DND-41 (cell line): ENCODE data around the gene YARS1.
A peak's percentile ranks its signal among the peaks of the same experiment; 100 is the strongest.

Source experiments
- ATAC-seq: fragments of 200-7000 bp; cut with Tn5 transposase; 3 replicates; pipeline ENCODE4 v1.9.1; 2021; ENCODE audit warnings: low read depth; ENCODE audit not compliant: insufficient read depth
- DNase-seq: peaks from one replicate; pipeline ENCODE4 v3.0.0-alpha.2; 2020
- H2AFZ ChIP-seq: 2 replicates; pipeline ENCODE4 v1.6.0; 2012; ENCODE audit warnings: low read depth, low read length
- H3K27ac ChIP-seq: 2 replicates; pipeline ENCODE4 v1.5.1; 2012; ENCODE audit warnings: low read length, inconsistent platforms
- H3K27me3 ChIP-seq: fragments of 200-600 bp; sonication (generic); 2 replicates; pipeline ENCODE4 v1.6.0; 2012; ENCODE audit warnings: low read length, mild to moderate bottlenecking, inconsistent platforms; ENCODE audit not compliant: insufficient read depth, poor library complexity
- H3K36me3 ChIP-seq: 2 replicates; pipeline ENCODE4 v1.5.1; 2012; ENCODE audit warnings: low read length, inconsistent platforms; ENCODE audit not compliant: insufficient read depth
- H3K4me1 ChIP-seq: 2 replicates; pipeline ENCODE4 v1.5.1; 2012; ENCODE audit warnings: mild to moderate bottlenecking, low read length; ENCODE audit not compliant: insufficient read depth
- H3K4me2 ChIP-seq: 2 replicates; pipeline ENCODE4 v1.6.0; 2012; ENCODE audit warnings: mild to moderate bottlenecking, moderate library complexity, low read length, inconsistent platforms; ENCODE audit not compliant: insufficient read depth
- H3K4me3 ChIP-seq, 2 experiments: fragments of 200-600 bp in 1 of 2; shearing (Covaris generic) in 1 of 2; 2 replicates each; pipeline ENCODE4 v1.5.1; 2012 to 2016; ENCODE audit warnings: inconsistent platforms in 2 of 2, low read length in 2 of 2, mild to moderate bottlenecking in 2 of 2, low read depth in 1 of 2, moderate library complexity in 1 of 2
- H3K79me2 ChIP-seq: 2 replicates; pipeline ENCODE4 v1.6.0; 2012; ENCODE audit warnings: low read length, inconsistent platforms; ENCODE audit not compliant: insufficient read depth
- H3K9ac ChIP-seq: 2 replicates; pipeline ENCODE4 v1.6.0; 2012; ENCODE audit warnings: low read depth, mild to moderate bottlenecking, inconsistent platforms, low read length, moderate library complexity
- H3K9me3 ChIP-seq: 2 replicates; pipeline ENCODE4 v1.5.1; 2012; ENCODE audit warnings: low read length, moderate library complexity, mild to moderate bottlenecking, inconsistent platforms; ENCODE audit not compliant: insufficient read depth, severe bottlenecking
- H4K20me1 ChIP-seq: 2 replicates; pipeline ENCODE4 v1.6.0; 2012; ENCODE audit warnings: low read length; ENCODE audit not compliant: insufficient read depth
- CTCF ChIP-seq: IDR thresholded peaks from 2 replicates; pipeline ENCODE4 v1.5.1; 2012; ENCODE audit warnings: borderline replicate concordance, low read length, moderate library complexity, mild to moderate bottlenecking; ENCODE audit not compliant: poor library complexity, severe bottlenecking; ENCODE audit errors: extremely low read depth
- EZH2 ChIP-seq: IDR thresholded peaks from 3 replicates; pipeline ENCODE4 v1.6.1; 2012; ENCODE audit warnings: borderline replicate concordance, low read depth, mild to moderate bottlenecking, moderate library complexity, low read length, inconsistent platforms; ENCODE audit not compliant: severe bottlenecking

The YARS1 gene

GRCh38 chr1:32818804-32819541 lies 1.8 kb upstream of the YARS1 start:
- peak; percentile 54 for DNase-seq
- peaks cover 15% of the 10 kb centered on the region for H4K20me1 ChIP-seq
- peak; percentile 18 for ATAC-seq

GRCh38 chr1:32817815-32818786 lies 943 bp upstream of the YARS1 start:
- H3K4me3 ChIP-seq = peak overlapping the region; percentile 65 to 80
- H3K27ac ChIP-seq = peak overlapping the region; percentile 99
- no peaks in the 10 kb centered on the region for H3K9me3 ChIP-seq
- H2AFZ ChIP-seq = peak overlapping the region; percentile 71
- peak overlapping the region; percentile 99 for H3K9ac ChIP-seq
- no peak for TF ChIP-seq CTCF
- TF ChIP-seq EZH2 = no peak
- peak; percentile 84 for DNase-seq
- H3K27me3 ChIP-seq = no peaks in the 10 kb centered on the region
- peaks cover 23% of the 10 kb centered on the region for H4K20me1 ChIP-seq
- peaks cover 50% of the 10 kb centered on the region for H3K4me1 ChIP-seq
- peak; percentile 55 for ATAC-seq
- H3K36me3 ChIP-seq = peaks cover 34% of the 10 kb centered on the region
- peak overlapping the region; percentile 66 for H3K4me2 ChIP-seq
- H3K79me2 ChIP-seq = peaks cover 93% of the 10 kb centered on the region

More at GRCh38 chr1:32818804-32819541, 1.8 kb upstream of the YARS1 start:
- Histone ChIP-seq H3K4me2 (peak overlapping the region; percentile 66), H3K36me3 (peaks cover 25% of the 10 kb centered on the region), H2AFZ (no peak overlapping the region), H3K27ac (peak overlapping the region; percentile 99), H3K4me1 (peaks cover 41% of the 10 kb centered on the region), H3K9ac (peak overlapping the region; percentile 99), H3K79me2 (peaks cover 91% of the 10 kb centered on the region), H3K9me3 (no peaks in the 10 kb centered on the region), H3K4me3 (peak overlapping the region; percentile 65 to 80; a peak in 3 of 4 replicates), H3K27me3 (no peaks in the 10 kb centered on the region)
- TF ChIP-seq EZH2 (no peak), CTCF (no peak)

- peak overlapping the region; percentile 88 for H3K27ac ChIP-seq
- H2AFZ ChIP-seq = peak overlapping the region; percentile 54
- ATAC-seq (no peak; the same call in 2 of the 3 replicates), DNase-seq (no peak)
- H3K4me1 ChIP-seq = peaks cover 57% of the 10 kb centered on the region
- peaks cover 97% of the 10 kb centered on the region for H3K79me2 ChIP-seq
- TF ChIP-seq EZH2 (no peak), CTCF (peak; percentile 3)
- H3K4me3 ChIP-seq = peak overlapping the region; percentile 65
- peaks cover 46% of the 10 kb centered on the region for H3K36me3 ChIP-seq
- H4K20me1 ChIP-seq = peaks cover 35% of the 10 kb centered on the region
- no peaks in the 10 kb centered on the region for H3K27me3 ChIP-seq
- peak overlapping the region; percentile 99 for H3K9ac ChIP-seq
- H3K9me3 ChIP-seq = no peaks in the 10 kb centered on the region
- peak overlapping the region; percentile 81 for H3K4me2 ChIP-seq
Observed at GRCh38 chr1:32816676-32817158, 441 bp downstream of the YARS1 start.
